Activated effector memory CD4-positive, alpha-beta T cell treated with Interleukin-2 at 50 U/mL for 16 hours (primary cell): ENCODE data around the gene CCDC187.
A peak's percentile ranks its signal among the peaks of the same experiment; 100 is the strongest.
"Not testable (repeated sequence)": the region's sequence is repeated elsewhere in the genome, so short reads cannot be mapped to it uniquely, and the experiment has no call there.

Source experiments
- DNase-seq: peaks from one replicate; pipeline ENCODE4 v3.0.0-alpha.2; 2020

Gene CCDC187

DNA sequence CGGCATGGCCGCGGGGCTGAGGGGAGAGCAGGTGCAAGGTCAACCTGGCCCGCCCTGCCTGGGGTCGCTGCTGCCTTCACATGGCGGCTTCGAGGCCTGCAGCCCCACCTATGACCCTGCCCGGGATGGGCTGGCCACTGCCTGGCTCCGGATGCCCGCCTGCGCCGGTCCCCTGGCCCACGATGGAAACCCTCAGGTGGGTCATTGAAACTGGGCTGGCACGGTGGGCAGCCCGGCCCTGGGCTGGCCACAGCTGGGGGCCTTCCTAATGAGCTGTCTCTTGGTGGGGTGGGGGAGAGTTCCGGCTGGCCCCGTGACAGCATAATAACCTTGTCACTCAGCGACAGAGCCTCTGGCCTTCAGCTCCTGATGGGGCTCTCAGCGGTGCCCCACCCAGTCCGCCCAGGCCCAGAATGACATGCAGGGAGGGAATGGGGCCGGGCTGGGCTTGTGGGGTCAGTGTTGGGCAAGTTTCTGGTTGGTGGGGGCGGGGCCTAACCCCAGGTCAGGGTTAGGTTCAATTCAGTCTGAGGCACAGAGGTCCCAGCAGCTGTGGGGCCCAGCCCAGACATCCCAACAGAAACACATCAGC lies at the start of gene CCDC187:
TSS of gene CCDC187 (minus strand) at position 270 of the 592 bp plus-strand sequence. CDS start at position 6, 264 bp downstream.
- no peak for DNase-seq

DNA sequence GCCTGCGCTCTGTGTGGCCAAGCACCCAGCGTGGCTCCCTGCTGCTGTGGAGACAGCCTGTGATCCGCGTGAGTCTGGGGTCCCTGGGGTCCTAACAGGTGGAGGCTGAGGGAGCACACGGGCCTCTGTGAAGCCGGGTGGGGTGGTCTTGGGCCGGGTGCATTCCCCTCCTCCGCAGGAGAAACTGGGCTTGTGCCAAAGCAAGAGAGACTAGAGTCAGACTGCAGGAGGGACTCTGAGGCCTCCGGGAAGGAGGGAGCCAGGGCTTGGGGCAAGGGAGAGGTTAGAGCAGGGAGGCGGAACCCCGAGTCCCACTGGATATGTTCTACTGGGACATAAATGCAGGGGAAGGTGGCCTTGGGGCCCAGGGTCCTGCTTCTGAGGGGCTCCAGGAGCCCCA lies 49.2 kb upstream of the CCDC187 start:
- no peak for DNase-seq

DNA sequence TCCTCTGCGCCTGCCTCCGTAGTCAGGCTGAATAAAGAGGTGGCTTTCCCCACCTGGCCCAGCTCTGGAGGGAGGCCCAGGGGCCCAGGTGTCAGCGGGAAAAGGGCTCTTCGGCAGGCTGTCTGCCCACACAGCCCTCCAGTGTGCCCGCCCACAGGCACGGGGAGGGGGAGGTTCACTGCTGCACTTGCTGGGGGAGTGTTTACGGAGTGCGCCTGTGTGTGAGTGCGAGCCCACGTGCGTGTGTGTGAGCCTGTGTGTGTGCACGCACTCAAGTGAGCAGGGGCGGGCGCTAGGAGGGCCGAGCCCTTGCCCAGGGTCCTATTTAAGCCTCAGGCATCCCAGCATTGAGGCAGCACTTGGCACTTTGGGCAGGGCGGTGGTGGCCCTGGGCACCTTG lies 48.8 kb upstream of the CCDC187 start:
- DNase-seq: no peak

DNA sequence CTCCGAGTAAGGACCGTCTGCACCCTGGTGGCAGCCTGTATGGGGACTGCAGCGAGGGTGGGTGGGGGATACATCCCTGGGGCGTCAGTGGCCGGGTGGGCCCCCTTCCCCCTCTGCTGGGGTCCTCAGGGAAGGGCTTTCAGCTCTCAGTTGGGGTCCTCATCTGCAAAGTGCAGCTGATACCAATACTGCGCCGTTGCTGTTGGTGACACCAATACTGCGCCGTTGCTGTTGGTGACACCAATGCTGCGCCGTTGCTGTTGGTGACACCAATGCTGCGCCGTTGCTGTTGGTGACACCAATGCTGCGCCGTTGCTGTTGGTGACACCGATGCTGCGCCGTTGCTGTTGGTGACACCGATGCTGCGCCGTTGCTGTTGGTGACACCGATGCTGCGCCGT lies 48.0 kb upstream of the CCDC187 start:
- not testable (repeated sequence) for DNase-seq

DNA sequence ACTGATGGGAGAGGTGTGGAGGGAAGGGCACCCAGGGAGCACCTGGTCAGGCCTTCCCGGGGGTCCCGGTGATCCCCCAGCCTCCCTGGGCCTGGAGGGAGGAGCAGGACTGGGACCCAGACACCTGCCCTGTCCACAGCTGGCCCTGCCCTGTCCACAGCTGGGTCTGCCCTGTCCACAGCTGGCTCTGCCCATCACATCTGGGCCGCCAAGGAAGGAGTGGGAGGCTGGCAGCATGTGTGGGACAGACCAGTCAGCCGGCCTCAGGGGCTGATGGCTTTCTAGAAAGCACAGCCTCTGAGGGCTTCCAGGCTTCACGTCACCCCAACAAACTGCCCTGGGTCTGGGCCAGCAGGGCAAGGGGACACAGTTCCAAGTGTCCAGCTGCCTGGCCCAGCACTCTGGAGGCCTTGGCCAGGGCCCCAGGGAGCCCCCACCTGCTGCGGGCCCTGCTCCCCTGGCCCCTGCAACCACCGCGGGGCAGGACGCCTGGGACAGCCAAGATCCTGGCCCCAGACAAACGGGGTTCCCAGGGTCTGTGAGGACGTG lies 47.4 kb upstream of the CCDC187 start:
- DNase-seq: no peak

DNA sequence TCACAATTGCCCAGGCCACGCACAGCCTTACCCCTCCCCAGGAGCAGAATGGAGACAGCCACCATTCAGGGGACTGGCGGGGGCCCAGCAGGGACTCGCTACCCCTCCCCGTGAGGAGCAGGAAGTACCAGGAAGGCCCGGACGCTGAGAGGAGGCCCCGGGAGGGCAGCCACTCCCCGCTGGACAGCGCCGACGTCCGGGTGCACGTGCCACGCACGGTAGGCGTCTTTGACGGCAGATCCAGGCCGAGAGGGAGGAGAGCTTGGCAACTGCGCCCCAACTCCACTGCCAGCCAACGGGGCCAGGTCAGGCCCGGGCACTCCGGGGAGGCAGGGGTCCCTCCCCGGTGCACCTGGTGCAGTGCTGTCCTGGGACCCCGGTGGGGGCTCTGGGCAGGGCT lies 45.7 kb upstream of the CCDC187 start:
- no peak for DNase-seq

DNA sequence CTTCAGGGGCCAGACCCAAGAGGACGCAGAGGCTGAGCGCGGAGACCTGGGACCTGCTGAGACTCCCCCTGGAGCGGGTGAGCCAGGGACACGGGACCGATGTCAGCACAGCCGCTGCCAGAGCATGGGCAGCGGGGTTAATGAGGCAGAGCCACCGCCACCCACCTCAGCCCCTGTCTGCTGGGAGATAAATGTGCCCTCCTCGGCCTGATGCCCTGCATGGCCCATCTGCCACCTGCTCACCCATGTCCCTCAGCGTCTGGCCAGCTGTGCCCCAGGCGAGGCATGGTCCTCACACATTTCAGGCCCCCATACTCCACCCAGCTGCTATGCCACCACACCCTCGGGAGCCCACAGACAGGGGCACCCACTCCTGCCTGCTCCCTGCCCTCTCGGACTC lies 44.8 kb upstream of the CCDC187 start:
- DNase-seq: no peak

DNA sequence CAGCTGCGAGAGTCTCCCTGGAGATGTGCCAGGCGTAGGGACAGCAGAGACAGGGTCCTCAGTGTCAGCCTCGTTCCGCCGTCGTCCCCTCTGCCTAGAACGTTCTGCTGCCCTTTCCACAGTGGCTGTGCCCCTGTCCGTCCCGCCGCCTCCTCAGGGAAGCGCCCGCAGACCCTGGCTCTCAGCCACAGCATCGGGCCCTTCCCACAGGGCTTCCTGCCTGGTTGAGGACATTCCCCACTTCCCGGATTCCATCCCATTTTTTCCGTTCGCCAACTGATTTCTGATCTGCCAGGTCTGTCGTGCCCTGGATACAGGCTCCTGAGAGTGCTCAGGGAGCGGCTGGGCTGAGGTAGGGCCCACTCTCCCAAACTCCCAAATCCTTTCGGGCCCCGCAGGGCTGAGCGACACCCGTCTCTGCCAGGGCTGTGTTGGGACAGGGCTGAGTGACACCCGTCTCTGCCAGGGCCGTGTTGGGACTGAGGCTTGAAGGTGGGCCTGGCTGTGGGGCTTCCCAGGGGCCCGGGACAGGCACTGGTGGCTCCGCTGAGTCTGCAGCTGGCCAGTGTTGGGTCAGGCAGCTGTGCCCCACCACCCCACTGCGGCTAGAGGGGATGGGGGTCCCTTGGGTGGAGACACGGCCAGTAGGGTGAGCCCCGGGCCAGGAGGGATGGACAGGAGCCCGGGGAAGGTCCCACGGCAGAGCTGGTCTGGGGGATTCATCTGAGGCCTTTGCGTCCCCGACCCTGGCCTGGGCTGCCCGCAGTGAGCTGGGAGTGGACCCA lies 43.8 kb upstream of the CCDC187 start:
- no peak for DNase-seq

DNA sequence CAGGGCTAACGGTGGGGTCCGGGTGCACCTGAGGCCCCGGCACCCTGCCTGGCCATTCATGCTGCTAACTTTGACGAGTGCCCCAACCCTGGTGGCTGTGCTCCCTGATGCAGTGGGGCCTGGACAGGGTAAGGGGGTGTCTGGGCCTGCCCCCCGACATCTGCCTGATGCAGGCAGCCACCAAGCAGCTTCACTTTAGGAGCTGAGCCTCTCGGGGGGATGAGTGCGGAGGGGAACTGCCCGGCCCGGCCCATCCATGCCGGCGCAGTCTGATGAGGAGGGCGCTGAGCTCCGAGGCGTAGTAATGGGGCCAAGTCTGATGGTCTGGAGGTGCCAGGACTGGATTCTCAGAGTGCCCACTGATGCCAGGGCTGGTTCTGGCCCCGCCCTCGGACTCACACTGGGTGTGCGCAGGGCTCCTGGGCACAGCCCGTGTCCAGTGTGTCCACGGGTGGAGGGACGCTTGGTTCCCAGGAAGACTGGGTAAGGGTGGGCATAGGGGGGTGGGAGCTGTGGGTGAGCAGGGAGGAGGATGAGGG lies 43.1 kb upstream of the CCDC187 start:
- DNase-seq: no peak

DNA sequence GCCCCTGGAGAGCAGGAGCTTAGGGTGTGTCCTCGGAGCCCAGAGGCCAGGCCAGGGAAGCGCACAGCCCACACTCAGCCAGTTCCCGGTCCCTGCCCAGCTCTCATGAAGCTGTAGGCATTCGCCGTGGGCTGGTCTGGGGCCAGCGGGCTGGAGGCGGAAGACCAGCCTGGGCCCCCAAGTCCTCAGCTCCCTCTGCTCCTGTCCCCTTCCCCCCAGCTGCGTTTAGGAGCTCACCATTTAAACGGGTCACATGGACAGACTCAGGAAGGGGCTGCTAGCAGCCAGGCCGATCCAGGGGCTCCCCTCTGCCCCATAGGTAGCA lies 42.2 kb upstream of the CCDC187 start:
- DNase-seq: no peak

DNA sequence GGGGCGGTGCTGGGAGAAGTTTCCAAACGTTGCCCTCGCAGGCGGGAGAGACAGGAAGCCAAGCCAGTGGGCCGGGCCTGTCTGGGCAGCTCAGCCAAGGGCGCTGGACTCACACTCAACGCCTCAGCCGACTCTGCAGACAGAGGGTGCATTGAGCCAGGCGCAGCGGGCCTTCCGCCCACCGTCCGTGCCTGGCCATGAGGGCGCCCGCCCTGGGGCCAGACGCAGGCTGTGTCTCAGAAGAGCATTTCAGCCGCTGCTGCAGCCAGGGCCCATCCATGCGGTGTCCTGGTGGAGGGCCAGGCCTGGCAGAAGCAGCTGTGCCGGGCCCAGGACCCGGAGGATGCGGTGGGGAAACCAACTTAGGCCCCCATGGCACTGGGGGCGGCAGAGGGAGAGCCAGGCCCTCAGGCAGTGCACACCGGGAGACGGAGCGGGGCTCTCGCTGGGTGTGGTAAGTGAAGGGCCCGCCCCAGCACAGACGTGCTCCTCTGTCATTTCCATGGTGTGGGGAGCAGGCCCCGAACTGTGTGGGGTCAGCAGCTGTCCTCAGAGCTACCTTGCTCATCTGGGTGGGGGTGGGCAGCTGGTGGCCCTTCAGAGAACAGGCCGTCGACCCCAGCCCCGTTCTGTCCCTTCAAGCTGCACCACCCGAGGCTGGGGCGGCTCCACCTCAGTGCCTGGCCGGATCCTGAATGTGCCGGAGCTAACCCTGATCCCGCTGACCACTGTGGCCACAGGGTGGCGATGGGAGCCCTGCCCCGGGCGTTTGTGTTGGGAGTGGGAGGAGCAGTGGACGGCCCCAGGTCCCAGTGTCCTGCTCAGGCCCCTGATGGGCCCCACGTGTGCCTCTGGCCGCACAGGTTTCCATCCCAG lies 41.6 kb upstream of the CCDC187 start:
- DNase-seq: no peak

DNA sequence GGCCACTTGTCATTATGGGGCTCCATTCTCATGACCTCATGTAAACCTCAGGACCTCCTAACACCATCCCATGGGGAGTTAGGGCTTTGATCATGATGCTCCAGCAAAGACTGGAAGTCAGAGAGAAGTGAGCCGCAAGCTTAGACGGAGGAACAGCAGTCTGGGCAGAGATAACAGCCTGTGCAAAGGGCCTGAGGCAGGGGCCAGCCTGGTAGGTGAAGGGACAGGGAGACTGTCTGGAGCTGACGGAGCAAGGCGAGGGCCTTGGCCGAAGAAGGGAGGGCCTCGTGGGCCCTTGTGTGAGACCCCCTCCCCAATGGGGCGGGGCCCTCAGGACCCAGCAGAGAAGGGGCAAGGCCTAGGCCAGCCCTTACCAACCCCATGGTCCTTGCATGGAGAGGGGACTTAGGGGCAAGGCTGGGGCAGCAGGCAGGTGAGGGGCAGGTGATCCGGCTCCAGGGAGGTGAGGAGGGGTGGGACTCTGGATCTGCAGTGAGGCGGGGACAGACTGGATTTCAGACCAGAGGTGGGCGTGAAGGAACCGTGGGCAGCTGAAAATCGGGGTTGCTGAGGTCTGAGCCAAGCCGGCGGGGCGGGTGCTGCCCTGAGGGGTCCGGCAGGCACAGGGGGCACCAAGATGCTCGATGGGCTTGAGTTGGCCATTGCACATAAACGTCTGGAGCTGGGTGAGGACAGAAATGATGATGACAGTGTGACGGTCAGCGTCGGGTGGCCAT lies 40.8 kb upstream of the CCDC187 start:
- DNase-seq: no peak

DNA sequence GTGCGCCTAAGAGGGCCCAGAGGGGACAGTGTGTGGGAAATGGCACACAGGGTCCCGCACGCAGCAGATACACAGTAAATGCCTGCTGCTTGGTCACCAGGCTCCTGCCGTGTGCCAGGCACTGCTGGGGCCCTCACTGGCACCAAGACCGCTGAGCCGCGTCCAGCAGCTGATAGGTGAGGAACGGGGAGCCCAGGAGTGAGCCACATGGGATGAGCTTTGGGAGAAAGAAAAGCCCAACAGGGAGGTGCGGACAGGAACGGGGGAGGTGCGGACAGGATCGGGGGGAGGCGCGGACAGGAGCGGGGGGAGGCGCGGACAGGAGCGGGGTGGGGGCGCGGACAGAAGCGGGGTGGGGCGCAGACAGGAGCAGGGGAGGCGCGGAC lies 40.0 kb upstream of the CCDC187 start:
- DNase-seq: no peak

DNA sequence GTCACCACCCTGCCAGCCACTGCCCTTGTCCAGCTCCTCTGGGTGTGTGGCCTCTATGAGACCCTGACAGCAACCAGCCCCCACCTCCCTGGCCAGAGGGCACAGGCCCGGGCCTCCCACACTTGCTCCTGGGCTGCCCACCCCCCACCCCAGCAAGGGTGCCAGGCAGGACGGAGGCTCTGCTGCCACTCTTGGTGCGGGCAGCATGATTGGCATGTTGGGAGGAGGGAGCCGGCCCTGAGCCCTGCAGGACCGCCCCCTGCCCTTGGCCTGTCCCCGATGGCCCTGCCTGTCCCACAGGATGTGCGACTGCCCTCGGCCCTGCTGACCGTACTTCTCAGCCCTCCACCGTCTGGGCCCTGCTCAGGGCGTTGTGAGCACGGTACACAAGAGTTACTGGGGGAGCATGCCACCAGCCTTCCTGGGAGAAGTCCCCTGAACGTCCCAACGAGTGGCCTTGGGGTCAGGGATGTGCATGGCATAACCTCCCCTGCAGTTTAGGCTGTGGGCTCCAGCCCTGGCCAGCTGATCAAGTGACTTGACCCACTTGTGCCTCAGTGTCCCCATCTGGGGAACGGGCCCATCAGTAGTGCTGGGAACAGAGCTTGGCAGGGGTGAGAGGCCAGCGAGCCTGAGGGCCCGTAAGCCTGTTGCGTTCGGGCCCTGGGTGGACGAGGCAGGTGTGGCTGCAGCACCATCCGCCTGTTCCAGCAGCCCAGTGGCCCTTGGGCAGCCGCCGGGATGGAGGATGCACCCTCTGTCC lies 39.4 kb upstream of the CCDC187 start:
- DNase-seq: no peak

DNA sequence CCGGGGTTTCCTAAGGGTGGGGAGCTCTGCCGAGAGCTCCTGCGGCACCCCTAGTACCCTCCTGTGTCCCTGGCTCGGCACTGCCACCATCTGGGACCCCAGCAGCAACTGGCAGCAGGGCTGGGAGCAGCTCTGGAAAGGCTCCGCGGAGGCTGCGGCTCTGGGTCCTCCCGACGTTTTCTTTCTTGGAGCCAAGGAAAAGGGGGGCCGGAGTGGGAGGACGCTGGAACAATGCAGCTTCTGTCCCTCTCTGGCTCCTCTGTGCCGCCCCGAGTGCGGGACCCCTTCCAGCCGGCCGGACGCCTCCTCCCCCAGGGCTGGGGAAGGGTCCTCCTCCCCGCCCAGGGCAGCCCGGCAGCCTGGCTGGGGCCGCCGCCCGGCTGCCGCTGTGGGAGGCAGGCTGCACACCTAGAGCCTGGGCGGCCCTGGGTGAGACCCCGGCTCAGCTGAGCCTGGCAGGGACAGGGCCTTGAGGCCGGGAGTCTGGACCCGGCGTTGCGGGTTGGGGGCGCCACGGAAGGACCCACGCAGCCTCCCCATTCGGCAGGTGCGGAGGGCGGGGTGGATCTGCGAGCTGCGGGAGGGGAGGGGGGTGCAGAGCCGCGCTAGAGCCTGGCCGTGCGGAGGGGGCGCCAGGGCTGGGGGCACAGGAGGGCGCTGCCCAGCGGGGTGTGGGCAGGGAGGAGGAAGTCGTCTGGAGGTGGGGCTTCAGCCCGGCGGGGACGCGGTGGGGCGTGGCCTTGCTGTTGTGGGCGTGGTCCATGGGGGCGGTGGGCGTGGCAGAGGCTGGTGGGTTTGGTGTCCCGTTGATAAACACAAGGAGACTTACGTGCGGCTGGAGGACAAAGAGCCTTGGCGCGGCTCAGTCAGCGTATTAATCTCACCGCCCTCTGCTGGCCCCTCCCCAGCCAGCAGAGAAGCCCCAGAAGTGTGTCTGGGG lies 38.6 kb upstream of the CCDC187 start:
- DNase-seq: peak; percentile 25

DNA sequence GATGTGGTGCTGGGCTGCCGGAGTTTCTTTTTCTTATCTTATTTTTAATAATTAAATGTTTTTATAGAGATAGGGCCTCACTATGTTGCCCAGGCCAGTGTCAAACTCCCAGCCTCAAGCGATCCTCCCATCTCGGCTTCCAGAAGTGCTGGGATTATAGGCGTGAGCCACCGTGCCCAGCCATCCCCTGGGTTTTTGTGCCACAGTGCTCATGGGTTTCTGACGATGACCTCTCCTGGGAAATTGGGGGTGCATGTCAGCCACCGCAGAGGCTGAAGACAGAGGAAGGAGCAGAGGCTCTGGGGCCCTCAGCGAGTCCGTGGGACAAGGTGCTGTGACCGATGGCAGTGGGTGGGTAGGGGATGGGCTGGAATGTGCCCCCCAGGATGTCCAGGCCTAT lies 37.9 kb upstream of the CCDC187 start:
- no peak for DNase-seq

DNA sequence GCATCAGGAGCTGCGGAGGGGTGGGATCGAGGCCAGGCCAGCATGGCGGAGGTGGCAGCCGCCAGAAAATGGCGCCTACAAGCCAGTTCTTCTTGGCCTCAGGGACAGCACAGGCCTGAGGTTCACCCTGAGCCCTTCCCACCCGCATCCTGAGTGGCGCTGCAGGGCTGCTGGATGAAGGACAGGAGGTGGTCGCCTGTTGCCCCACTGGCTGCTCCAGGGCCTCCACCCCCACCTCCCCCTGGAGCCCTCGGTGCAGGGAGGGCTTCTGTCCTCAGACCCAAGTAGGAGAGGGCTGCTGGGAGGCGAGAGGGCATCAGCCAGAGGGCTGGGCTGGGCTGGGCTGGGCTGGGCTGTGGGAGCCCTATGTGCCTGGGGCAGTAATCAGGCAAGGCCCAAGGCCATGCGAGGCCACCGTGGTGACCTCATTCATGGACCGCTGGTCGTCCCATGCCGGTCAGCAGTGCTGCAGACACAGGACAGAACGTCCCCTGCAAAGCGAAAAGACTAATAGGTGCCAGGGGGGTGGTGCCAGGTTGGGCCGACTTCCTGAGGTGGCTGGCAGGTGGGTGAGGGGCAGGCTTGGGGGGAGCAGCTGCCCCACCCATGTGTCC lies 37.3 kb upstream of the CCDC187 start:
- no peak for DNase-seq

DNA sequence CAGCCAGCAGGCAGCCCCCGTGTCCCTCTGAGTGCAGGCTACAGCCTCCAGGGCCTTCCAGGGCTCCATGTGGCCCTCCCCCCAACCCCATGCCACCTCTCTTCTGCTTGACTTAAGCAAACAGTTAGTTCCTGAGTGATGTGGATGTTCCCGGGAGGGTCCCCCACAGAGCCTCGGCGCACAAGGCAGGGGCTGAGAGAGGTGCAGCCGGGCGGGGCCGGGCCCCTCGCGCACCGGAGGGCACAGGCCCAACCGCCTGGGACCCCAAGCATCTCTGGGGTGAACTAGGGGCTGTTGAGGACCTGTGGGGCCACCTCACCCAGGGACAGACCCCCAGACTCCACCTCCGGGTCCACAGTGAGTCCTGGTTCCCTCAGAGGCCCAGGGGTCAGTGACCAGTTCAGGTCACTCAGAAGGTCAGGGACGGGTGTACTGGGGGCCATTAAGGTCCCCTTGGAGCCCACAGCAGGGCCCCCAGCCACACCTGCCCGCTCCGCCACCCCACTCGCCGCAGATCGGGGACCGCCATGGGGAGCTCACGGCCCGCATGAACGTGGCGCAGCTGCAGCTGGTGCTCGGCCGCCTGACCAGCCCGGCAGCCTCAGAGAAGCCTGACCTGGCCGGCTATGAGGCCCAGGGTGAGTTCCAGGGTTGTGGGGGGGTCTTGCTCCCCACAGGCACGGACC lies 36.6 kb upstream of the CCDC187 start:
- no peak for DNase-seq

DNA sequence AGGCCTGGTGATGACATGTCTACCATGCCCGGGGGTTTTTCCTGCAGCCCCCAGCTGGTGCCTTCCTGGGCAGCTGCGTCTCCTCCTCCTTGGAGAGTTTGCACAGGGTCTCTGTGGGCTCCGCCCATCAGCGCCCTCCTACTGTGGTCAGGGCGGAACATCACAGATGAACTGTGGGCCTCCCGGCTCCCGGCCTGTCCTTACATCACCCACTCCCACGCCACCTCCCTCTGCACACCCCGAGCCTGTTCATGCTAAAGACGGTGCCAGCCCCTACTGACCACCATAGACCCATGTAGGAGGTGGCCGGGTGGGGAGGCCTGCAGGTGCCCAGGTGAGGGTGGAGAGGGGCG lies 36.0 kb upstream of the CCDC187 start:
- DNase-seq: no peak
